GM21737 (cell line): ENCODE measurements around the gene ASPM.

Experiments
- ATAC-seq: cut with Tn5 transposase; IDR thresholded peaks from one replicate; pipeline ENCODE4 v1.9.1; 2021; ENCODE audit warnings: mild to moderate bottlenecking, moderate library complexity; ENCODE audit not compliant: unreplicated experiment

Gene ASPM

GRCh38 chr1:197146101-197147095, at the start of gene ASPM:
TSS of gene ASPM (minus strand) at chr1:197146669. CDS start at chr1:197146437, 232 bp downstream.
- ATAC-seq, result peak; percentile 99

GRCh38 chr1:197195100-197195499, 48.6 kb upstream of the ASPM start:
- no peak for ATAC-seq

- ATAC-seq, result no peak
Measured at GRCh38 chr1:197184190-197184589, 37.7 kb upstream of the ASPM start.

GRCh38 chr1:197183195-197183748, 36.8 kb upstream of the ASPM start:
- ATAC-seq, result no peak

- no peak for ATAC-seq
Measured at GRCh38 chr1:197182716-197183115, 36.2 kb upstream of the ASPM start.

- ATAC-seq, result peak; percentile 46
Measured at GRCh38 chr1:197181982-197182381, 35.5 kb upstream of the ASPM start.

GRCh38 chr1:197180252-197180878, 33.9 kb upstream of the ASPM start:
- peak; percentile 53 for ATAC-seq

GRCh38 chr1:197178998-197179397, 32.5 kb upstream of the ASPM start:
- no peak for ATAC-seq

- no peak for ATAC-seq
Measured at GRCh38 chr1:197174818-197175217, 28.3 kb upstream of the ASPM start.

- ATAC-seq, result no peak
Measured at GRCh38 chr1:197173571-197174507, 27.4 kb upstream of the ASPM start.

GRCh38 chr1:197171531-197171930, 25.1 kb upstream of the ASPM start:
- no peak for ATAC-seq

GRCh38 chr1:197170538-197170937, 24.1 kb upstream of the ASPM start:
- ATAC-seq, result no peak

GRCh38 chr1:197159461-197159860, 13.0 kb upstream of the ASPM start:
- ATAC-seq, result no peak

GRCh38 chr1:197156692-197157091, 10.2 kb upstream of the ASPM start:
- no peak for ATAC-seq

GRCh38 chr1:197152662-197153061, 6.2 kb upstream of the ASPM start:
- no peak for ATAC-seq

- ATAC-seq, result no peak
Measured at GRCh38 chr1:197151185-197151584, 4.7 kb upstream of the ASPM start.

GRCh38 chr1:197150336-197151005, 4.0 kb upstream of the ASPM start:
- ATAC-seq, result no peak

GRCh38 chr1:197149340-197149739, 2.9 kb upstream of the ASPM start:
- ATAC-seq, result no peak

GRCh38 chr1:197145446-197146024, 934 bp downstream of the ASPM start:
- no peak for ATAC-seq
